ENCODE results near the gene PDZRN3.

DNA sequence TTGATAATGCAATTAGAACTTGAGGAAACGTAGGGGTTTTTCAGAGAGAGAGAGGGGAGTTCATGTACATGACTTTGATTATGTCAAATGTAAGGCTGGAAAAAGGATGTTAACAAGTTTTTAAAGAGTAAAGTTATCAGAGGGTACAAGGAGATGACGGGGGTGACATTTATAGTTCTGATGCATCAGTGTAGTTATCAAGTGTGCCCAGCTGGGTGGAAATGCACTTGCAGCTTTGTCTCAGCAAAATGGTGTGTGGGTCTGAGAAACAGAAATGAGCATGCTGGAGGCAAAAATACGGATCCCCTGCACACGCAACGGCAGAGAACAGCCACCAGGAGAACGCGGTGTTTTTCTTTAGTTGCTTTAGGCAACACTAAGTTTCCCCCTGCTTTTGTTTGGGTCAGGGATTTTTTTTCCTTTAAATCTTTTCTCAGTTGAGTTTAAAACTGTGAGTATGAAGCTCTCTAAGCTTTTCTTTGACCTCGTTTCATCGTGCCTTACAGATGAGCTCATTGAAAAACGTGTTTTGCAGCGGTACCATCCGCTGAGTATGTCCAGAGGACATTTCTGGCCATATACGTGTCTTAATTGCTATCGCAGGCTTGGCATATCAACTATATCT lies 205.4 kb downstream of the PDZRN3 start:
- TF ChIP-seq, protein P1, sequence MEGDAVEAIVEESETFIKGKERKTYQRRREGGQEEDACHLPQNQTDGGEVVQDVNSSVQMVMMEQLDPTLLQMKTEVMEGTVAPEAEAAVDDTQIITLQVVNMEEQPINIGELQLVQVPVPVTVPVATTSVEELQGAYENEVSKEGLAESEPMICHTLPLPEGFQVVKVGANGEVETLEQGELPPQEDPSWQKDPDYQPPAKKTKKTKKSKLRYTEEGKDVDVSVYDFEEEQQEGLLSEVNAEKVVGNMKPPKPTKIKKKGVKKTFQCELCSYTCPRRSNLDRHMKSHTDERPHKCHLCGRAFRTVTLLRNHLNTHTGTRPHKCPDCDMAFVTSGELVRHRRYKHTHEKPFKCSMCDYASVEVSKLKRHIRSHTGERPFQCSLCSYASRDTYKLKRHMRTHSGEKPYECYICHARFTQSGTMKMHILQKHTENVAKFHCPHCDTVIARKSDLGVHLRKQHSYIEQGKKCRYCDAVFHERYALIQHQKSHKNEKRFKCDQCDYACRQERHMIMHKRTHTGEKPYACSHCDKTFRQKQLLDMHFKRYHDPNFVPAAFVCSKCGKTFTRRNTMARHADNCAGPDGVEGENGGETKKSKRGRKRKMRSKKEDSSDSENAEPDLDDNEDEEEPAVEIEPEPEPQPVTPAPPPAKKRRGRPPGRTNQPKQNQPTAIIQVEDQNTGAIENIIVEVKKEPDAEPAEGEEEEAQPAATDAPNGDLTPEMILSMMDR (IDR thresholded peaks at IDR 0.05 in 8 of 11, conservative IDR thresholded peaks at IDR 0.05 in 3 of 11): no peak
- no peak for TF ChIP-seq POLR2A (IDR thresholded peaks at IDR 0.05)
